DOHH2 (cell line): Measurements from ENCODE around the gene WWC1.

Experiments
- EZH2phosphoT487 ChIP-seq: fragments of 200-600 bp; sonication (generic); IDR thresholded peaks from 2 replicates; pipeline ENCODE4 v1.6.1; 2017; ENCODE audit warnings: borderline replicate concordance, mild to moderate bottlenecking, antibody characterized with exemption, low read length, moderate library complexity, mixed read lengths
- TF ChIP-seq, protein P1 (sequence below): fragments of 200-600 bp; sonication (generic); IDR thresholded peaks from one replicate; pipeline ENCODE4 v1.5.1; 2014; ENCODE audit warnings: antibody characterized with exemption, mild to moderate bottlenecking, low read depth, low read length; ENCODE audit not compliant: poor library complexity, severe bottlenecking

DNA sequence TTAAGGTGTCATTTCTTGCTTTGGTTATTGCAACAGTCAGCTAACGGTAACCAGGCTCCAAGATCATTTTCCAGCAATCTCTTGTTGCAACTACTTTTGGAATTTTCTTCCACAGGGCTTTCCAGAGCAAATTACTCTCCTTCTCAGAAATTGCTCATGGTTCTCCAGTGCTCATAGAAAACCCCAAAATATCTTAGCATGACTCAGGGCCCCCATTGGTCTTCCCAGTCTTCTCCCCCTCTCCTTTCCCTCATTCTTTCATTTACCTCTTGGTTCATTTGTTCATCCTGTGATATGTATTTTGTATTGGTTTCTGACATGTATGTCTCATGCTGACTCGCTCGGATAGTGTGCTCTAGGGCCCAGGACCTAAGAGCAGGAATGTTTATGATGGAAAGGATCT is 35.6 kb downstream of the WWC1 start:
- TF ChIP-seq, protein P1, sequence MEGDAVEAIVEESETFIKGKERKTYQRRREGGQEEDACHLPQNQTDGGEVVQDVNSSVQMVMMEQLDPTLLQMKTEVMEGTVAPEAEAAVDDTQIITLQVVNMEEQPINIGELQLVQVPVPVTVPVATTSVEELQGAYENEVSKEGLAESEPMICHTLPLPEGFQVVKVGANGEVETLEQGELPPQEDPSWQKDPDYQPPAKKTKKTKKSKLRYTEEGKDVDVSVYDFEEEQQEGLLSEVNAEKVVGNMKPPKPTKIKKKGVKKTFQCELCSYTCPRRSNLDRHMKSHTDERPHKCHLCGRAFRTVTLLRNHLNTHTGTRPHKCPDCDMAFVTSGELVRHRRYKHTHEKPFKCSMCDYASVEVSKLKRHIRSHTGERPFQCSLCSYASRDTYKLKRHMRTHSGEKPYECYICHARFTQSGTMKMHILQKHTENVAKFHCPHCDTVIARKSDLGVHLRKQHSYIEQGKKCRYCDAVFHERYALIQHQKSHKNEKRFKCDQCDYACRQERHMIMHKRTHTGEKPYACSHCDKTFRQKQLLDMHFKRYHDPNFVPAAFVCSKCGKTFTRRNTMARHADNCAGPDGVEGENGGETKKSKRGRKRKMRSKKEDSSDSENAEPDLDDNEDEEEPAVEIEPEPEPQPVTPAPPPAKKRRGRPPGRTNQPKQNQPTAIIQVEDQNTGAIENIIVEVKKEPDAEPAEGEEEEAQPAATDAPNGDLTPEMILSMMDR = no peak
- no peak for TF ChIP-seq EZH2phosphoT487
